Thyroid gland (tissue), 4 donors: ENCODE results near the gene RASD1.

Experiments
- POLR2A ChIP-seq, 2 donors: fragments of 450-650 bp; IDR thresholded peaks; one replicate each; pipeline ENCODE4 v1.6.1; 2017; ENCODE audit warnings: antibody characterized with exemption in 2 of 2, mild to moderate bottlenecking in 2 of 2, moderate library complexity in 1 of 2
- TF ChIP-seq, protein P1 (sequence below), 6 experiments: fragments of 200-600 bp in 3 of 6; fragments of 450-650 bp in 3 of 6; sonication (generic) in 3 of 6; IDR thresholded peaks; one replicate each; pipeline ENCODE4 v1.5.1; 2016 to 2019; ENCODE audit warnings: antibody characterized with exemption in 6 of 6, mild to moderate bottlenecking in 2 of 6, inconsistent platforms in 1 of 6, moderate library complexity in 1 of 6

GRCh38 chr17:17456251-17456650 is 39.9 kb downstream of the RASD1 start:
- TF ChIP-seq, protein P1, sequence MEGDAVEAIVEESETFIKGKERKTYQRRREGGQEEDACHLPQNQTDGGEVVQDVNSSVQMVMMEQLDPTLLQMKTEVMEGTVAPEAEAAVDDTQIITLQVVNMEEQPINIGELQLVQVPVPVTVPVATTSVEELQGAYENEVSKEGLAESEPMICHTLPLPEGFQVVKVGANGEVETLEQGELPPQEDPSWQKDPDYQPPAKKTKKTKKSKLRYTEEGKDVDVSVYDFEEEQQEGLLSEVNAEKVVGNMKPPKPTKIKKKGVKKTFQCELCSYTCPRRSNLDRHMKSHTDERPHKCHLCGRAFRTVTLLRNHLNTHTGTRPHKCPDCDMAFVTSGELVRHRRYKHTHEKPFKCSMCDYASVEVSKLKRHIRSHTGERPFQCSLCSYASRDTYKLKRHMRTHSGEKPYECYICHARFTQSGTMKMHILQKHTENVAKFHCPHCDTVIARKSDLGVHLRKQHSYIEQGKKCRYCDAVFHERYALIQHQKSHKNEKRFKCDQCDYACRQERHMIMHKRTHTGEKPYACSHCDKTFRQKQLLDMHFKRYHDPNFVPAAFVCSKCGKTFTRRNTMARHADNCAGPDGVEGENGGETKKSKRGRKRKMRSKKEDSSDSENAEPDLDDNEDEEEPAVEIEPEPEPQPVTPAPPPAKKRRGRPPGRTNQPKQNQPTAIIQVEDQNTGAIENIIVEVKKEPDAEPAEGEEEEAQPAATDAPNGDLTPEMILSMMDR (IDR thresholded peaks at IDR 0.05): no peak
- TF ChIP-seq POLR2A (IDR thresholded peaks at IDR 0.05): no peak
